ENCODE measurements around the gene PEAK1. TPM values are rescaled to one million over a fixed set of nuclear protein-coding genes. Genes with fewer than 3 reads are reported as not detected.

PEAK1 gene
- polyA plus RNA-seq, 1 donor (not counting 4 experiments of a cell fraction or from before 2014, with no cell fraction given) = 5.9 TPM

GRCh38 chr15:77398927-77399326 lies 21.0 kb downstream of the PEAK1 start:
- no peak for TF ChIP-seq EZH2 (IDR thresholded peaks at IDR 0.05; ENCODE audit: low read length)
- TF ChIP-seq CTCF (optimal IDR thresholded peaks at IDR 0.05 in 1 of 3, IDR thresholded peaks at IDR 0.05 in 1 of 3, conservative IDR thresholded peaks at IDR 0.05 in 1 of 3; ENCODE audit: extremely low read depth in 1 of 3, insufficient read depth in 2 of 3, low read length in 3 of 3) = no peak
- H3K9me1 ChIP-seq (ENCODE audit: control insufficient read depth, extremely low read depth, insufficient read depth, low read length) = no peaks in the 10 kb centered on the region
- H2AFZ ChIP-seq (ENCODE audit: control insufficient read depth, low read length) = no peak overlapping the region
- H3K79me2 ChIP-seq (ENCODE audit: control insufficient read depth, insufficient read depth, low read length) = peaks cover 4% of the 10 kb centered on the region
- H3K9me3 ChIP-seq (ENCODE audit: control insufficient read depth, low read depth, low read length) = no peaks in the 10 kb centered on the region
- no peaks in the 10 kb centered on the region for H3K27me3 ChIP-seq (ENCODE audit: control insufficient read depth, extremely low read depth, insufficient read depth, low read length)
- no peak overlapping the region for H3K4me2 ChIP-seq (ENCODE audit: control insufficient read depth, extremely low read depth, insufficient read depth, low read depth, low read length)
- H4K20me1 ChIP-seq (ENCODE audit: control insufficient read depth, extremely low read depth, insufficient read depth, low read length) = peaks cover 4% of the 10 kb centered on the region
- no peak overlapping the region for H3K27ac ChIP-seq (ENCODE audit: control insufficient read depth, insufficient read depth, low read length)
- no peak overlapping the region for H3K9ac ChIP-seq (ENCODE audit: control insufficient read depth, extremely low read depth, insufficient read depth, low read length)
- H3K36me3 ChIP-seq (ENCODE audit: control insufficient read depth in 2 of 2, extremely low read depth in 1 of 2, insufficient read depth in 2 of 2, low read length in 2 of 2) = no peaks in the 10 kb centered on the region
- DNase-seq (ENCODE audit: low read depth, low spot score) (no peak), FAIRE-seq (no peak)
- dilution Hi-C loops (cut with MboI; ENCODE audit: extremely low pct_ligation_motif_present, low sequenced_read_pairs) = no loop called here
- H3K4me3 ChIP-seq (ENCODE audit: control insufficient read depth in 2 of 3, extremely low read depth in 1 of 3, insufficient read depth in 2 of 3, low read depth in 1 of 3, low read length in 3 of 3) = no peak overlapping the region
- no peaks in the 10 kb centered on the region for H3K4me1 ChIP-seq (ENCODE audit: control insufficient read depth, extremely low read depth, insufficient read depth, low read length)

GRCh38 chr15:77396692-77397091 lies 23.2 kb downstream of the PEAK1 start:
- dilution Hi-C loops (cut with MboI; ENCODE audit: extremely low pct_ligation_motif_present, low sequenced_read_pairs) = no loop called here
- Histone ChIP-seq H3K4me2 (ENCODE audit: control insufficient read depth, extremely low read depth, insufficient read depth, low read depth, low read length) (no peak overlapping the region), H4K20me1 (ENCODE audit: control insufficient read depth, extremely low read depth, insufficient read depth, low read length) (peaks cover 4% of the 10 kb centered on the region), H3K27me3 (ENCODE audit: control insufficient read depth, extremely low read depth, insufficient read depth, low read length) (no peaks in the 10 kb centered on the region), H2AFZ (ENCODE audit: control insufficient read depth, low read length) (no peak overlapping the region), H3K9me1 (ENCODE audit: control insufficient read depth, extremely low read depth, insufficient read depth, low read length) (no peaks in the 10 kb centered on the region), H3K4me3 (ENCODE audit: control insufficient read depth in 2 of 3, extremely low read depth in 1 of 3, insufficient read depth in 2 of 3, low read depth in 1 of 3, low read length in 3 of 3) (no peak overlapping the region), H3K27ac (ENCODE audit: control insufficient read depth, insufficient read depth, low read length) (no peak overlapping the region), H3K9me3 (ENCODE audit: control insufficient read depth, low read depth, low read length) (no peaks in the 10 kb centered on the region), H3K79me2 (ENCODE audit: control insufficient read depth, insufficient read depth, low read length) (peaks cover 4% of the 10 kb centered on the region), H3K9ac (ENCODE audit: control insufficient read depth, extremely low read depth, insufficient read depth, low read length) (no peak overlapping the region), H3K36me3 (ENCODE audit: control insufficient read depth in 2 of 2, extremely low read depth in 1 of 2, insufficient read depth in 2 of 2, low read length in 2 of 2) (no peaks in the 10 kb centered on the region), H3K4me1 (ENCODE audit: control insufficient read depth, extremely low read depth, insufficient read depth, low read length) (no peaks in the 10 kb centered on the region)
- DNase-seq (ENCODE audit: low read depth, low spot score) (no peak), FAIRE-seq (no peak)
- TF ChIP-seq CTCF (optimal IDR thresholded peaks at IDR 0.05 in 1 of 3, IDR thresholded peaks at IDR 0.05 in 1 of 3, conservative IDR thresholded peaks at IDR 0.05 in 1 of 3; ENCODE audit: extremely low read depth in 1 of 3, insufficient read depth in 2 of 3, low read length in 3 of 3) (no peak), EZH2 (IDR thresholded peaks at IDR 0.05; ENCODE audit: low read length) (no peak)

All from keratinocyte (primary cell).